ENCODE data around the gene LRRC49.
"Not testable (repeated sequence)": the region's sequence is repeated elsewhere in the genome, so short reads cannot be mapped to it uniquely, and the experiment has no call there.

Gene LRRC49

DNA sequence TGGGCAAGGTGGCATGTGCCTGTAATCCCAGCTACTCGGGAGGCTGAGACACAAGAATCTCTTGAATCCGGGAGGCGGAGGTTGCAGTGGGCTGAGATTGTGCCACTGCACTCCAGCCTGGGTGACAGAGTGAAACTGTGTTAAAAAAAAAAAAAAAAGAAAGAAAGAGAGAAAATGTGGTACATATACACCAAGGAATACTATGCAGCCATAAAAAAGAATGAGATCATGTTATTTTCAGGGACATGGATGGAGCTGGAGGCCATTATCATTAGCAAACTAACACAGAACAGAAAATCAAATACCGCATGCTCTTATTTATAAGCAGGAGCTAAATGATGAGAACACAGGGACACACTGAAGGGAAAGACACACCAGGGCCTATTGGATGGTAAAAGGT is 111.9 kb downstream of the LRRC49 start:
- H2BK15ac ChIP-seq (ENCODE audit: low read depth, poor library complexity, severe bottlenecking); H2BK5ac ChIP-seq (ENCODE audit: low read depth, low read length, poor library complexity, severe bottlenecking); H4K91ac ChIP-seq (ENCODE audit: low read length); H3K18ac ChIP-seq (ENCODE audit: low read depth in 1 of 2, low read length in 2 of 2); H3K4me1 ChIP-seq (ENCODE audit: control insufficient read depth, insufficient read depth, low read depth, low read length); H3K9me3 ChIP-seq (ENCODE audit: control insufficient read depth, low read length); H3K4me3 ChIP-seq (ENCODE audit: insufficient read depth in 1 of 2, low read depth in 1 of 2, low read length in 2 of 2); H2AK5ac ChIP-seq (ENCODE audit: low read length, severe bottlenecking); H3K36me3 ChIP-seq (ENCODE audit: control insufficient read depth in 1 of 2, insufficient read depth in 2 of 2, low read depth in 1 of 2, low read length in 2 of 2); H3K4me2 ChIP-seq (ENCODE audit: low read length, poor library complexity, severe bottlenecking); DNase-seq; H3K14ac ChIP-seq (ENCODE audit: low read length in 2 of 2); H3K9ac ChIP-seq (ENCODE audit: low read length); H4K8ac ChIP-seq (ENCODE audit: low read length); H3K4ac ChIP-seq (ENCODE audit: low read depth in 1 of 2, low read length in 2 of 2); H3K23ac ChIP-seq (ENCODE audit: low read length in 2 of 2); H3K79me1 ChIP-seq (replicated peaks; ENCODE audit: low read length, poor library complexity, severe bottlenecking); H2AFZ ChIP-seq (ENCODE audit: low read depth, low read length); H2BK120ac ChIP-seq (ENCODE audit: low read depth, low read length); H2BK12ac ChIP-seq (ENCODE audit: low read length in 2 of 2); H3K27me3 ChIP-seq (ENCODE audit: control insufficient read depth in 1 of 2, insufficient read depth in 1 of 2, low read length in 2 of 2); H3K27ac ChIP-seq (ENCODE audit: low read length, poor library complexity, severe bottlenecking): not testable (repeated sequence)
- 96% methylated on average over 4 of the region's 4 CpGs for WGBS

DNA sequence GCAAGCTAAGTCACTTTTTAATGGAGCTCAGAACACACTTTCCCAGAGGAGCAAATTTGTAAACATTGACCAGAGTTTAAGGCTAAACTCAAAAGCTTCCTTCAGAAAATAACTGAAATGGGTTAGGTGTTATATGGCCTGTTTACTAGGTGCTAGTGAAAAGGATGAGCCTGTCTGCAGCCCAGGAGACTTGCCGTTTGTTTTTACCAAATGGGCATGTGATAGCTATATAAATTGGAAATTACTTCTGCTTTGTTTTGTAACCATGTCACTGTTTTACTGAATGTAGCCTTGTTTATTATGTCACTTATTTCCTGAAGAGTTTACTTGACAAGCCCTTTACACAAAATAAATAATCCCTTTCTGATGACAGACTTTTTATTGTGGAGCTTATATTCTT is 113.3 kb downstream of the LRRC49 start:
- H2BK5ac ChIP-seq (ENCODE audit: low read depth, low read length, poor library complexity, severe bottlenecking) = no peak overlapping the region
- no peak overlapping the region for H2BK15ac ChIP-seq (ENCODE audit: low read depth, poor library complexity, severe bottlenecking)
- no peak overlapping the region for H2AFZ ChIP-seq (ENCODE audit: low read depth, low read length)
- H3K36me3 ChIP-seq (ENCODE audit: control insufficient read depth in 1 of 2, insufficient read depth in 2 of 2, low read depth in 1 of 2, low read length in 2 of 2) = no peaks in the 10 kb centered on the region
- no peaks in the 10 kb centered on the region for H3K9me3 ChIP-seq (ENCODE audit: control insufficient read depth, low read length)
- no peak overlapping the region for H2BK120ac ChIP-seq (ENCODE audit: low read depth, low read length)
- no peak overlapping the region for H3K14ac ChIP-seq (ENCODE audit: low read length in 2 of 2)
- no peak for DNase-seq
- WGBS = no CpG with 5 or more reads among the region's 1 CpG
- no peak overlapping the region for H2BK12ac ChIP-seq (ENCODE audit: low read length in 2 of 2)
- no peak overlapping the region for H2AK5ac ChIP-seq (ENCODE audit: low read length, severe bottlenecking)
- H3K4me2 ChIP-seq (ENCODE audit: low read length, poor library complexity, severe bottlenecking) = no peak overlapping the region
- H3K4me1 ChIP-seq (ENCODE audit: control insufficient read depth, insufficient read depth, low read depth, low read length) = no peaks in the 10 kb centered on the region
- no peak overlapping the region for H3K9ac ChIP-seq (ENCODE audit: low read length)
- no peak overlapping the region for H3K27ac ChIP-seq (ENCODE audit: low read length, poor library complexity, severe bottlenecking)
- H3K4me3 ChIP-seq (ENCODE audit: insufficient read depth in 1 of 2, low read depth in 1 of 2, low read length in 2 of 2) = no peak overlapping the region
- no peaks in the 10 kb centered on the region for H3K27me3 ChIP-seq (ENCODE audit: control insufficient read depth in 1 of 2, insufficient read depth in 1 of 2, low read length in 2 of 2)
- no peaks in the 10 kb centered on the region for H3K79me1 ChIP-seq (replicated peaks; ENCODE audit: low read length, poor library complexity, severe bottlenecking)
- no peak overlapping the region for H4K91ac ChIP-seq (ENCODE audit: low read length)
- H3K23ac ChIP-seq (ENCODE audit: low read length in 2 of 2) = no peak overlapping the region
- no peak overlapping the region for H3K4ac ChIP-seq (ENCODE audit: low read depth in 1 of 2, low read length in 2 of 2)
- H3K18ac ChIP-seq (ENCODE audit: low read depth in 1 of 2, low read length in 2 of 2) = no peak overlapping the region
- H4K8ac ChIP-seq (ENCODE audit: low read length) = no peak overlapping the region

DNA sequence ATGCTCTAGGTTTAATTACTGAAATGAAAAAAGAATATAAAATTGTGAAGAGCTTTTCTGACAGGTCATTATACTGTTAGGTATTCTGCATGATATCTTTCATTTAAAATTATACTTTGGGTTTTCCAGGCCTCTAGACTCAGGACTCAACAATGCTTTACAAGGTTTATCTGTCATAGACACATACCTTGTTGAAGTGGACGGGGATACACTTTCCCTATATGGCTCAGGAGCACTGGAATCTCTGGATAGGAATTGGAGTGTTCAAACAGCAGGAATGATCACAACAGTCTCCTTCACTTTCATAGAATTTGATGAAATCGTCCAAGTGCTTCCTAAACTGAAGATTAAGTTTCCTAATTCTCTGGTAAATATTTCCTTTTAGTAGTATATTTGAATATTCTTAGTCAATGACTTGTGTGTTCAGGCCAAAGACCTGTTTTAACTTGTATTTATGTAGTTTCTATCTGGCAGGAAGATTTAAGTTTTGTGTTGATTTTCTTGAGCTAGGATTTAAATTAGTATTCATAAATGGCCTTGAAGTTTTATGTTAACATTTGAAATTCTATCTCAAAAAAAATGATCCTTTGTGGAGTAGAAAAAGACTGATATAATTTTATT is 115.7 kb downstream of the LRRC49 start:
- Histone ChIP-seq H2BK120ac (ENCODE audit: low read depth, low read length) (no peak overlapping the region), H2BK12ac (ENCODE audit: low read length in 2 of 2) (no peak overlapping the region), H3K23ac (ENCODE audit: low read length in 2 of 2) (no peak overlapping the region), H4K8ac (ENCODE audit: low read length) (no peak overlapping the region), H3K9me3 (ENCODE audit: control insufficient read depth, low read length) (no peaks in the 10 kb centered on the region), H2AK5ac (ENCODE audit: low read length, severe bottlenecking) (no peak overlapping the region), H3K79me1 (replicated peaks; ENCODE audit: low read length, poor library complexity, severe bottlenecking) (no peaks in the 10 kb centered on the region), H2AFZ (ENCODE audit: low read depth, low read length) (no peak overlapping the region), H3K27me3 (ENCODE audit: control insufficient read depth in 1 of 2, insufficient read depth in 1 of 2, low read length in 2 of 2) (no peaks in the 10 kb centered on the region), H3K4ac (ENCODE audit: low read depth in 1 of 2, low read length in 2 of 2) (no peak overlapping the region), H2BK15ac (ENCODE audit: low read depth, poor library complexity, severe bottlenecking) (no peak overlapping the region), H2BK5ac (ENCODE audit: low read depth, low read length, poor library complexity, severe bottlenecking) (no peak overlapping the region), H3K14ac (ENCODE audit: low read length in 2 of 2) (no peak overlapping the region), H3K27ac (ENCODE audit: low read length, poor library complexity, severe bottlenecking) (no peak overlapping the region), H3K36me3 (ENCODE audit: control insufficient read depth in 1 of 2, insufficient read depth in 2 of 2, low read depth in 1 of 2, low read length in 2 of 2) (no peaks in the 10 kb centered on the region), H3K18ac (ENCODE audit: low read depth in 1 of 2, low read length in 2 of 2) (no peak overlapping the region), H3K4me3 (ENCODE audit: insufficient read depth in 1 of 2, low read depth in 1 of 2, low read length in 2 of 2) (no peak overlapping the region), H3K4me2 (ENCODE audit: low read length, poor library complexity, severe bottlenecking) (no peak overlapping the region), H3K4me1 (ENCODE audit: control insufficient read depth, insufficient read depth, low read depth, low read length) (no peaks in the 10 kb centered on the region), H4K91ac (ENCODE audit: low read length) (no peak overlapping the region), H3K9ac (ENCODE audit: low read length) (no peak overlapping the region)
- WGBS = 100% methylated on average over 1 of the region's 2 CpGs
- DNase-seq = no peak

DNA sequence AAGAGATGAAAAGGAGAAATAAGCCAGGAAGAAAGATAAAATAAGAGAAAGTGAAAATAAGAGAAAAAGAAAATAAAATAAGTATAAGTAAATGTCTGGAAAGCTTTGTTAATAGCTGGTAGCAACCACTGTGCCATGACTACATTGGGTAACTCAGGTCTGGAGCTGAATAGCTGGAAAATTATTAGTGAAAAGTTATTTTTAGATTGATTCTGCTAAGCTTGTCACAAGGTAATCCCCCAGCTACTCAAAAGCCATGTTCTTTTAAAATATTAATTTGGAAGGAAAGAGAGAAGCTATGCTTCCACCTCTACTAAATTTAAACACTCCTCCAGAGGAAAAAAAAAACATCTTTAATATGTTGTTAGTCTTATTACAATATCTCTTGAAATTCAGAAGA is 117.8 kb downstream of the LRRC49 start:
- Histone ChIP-seq H2BK120ac (ENCODE audit: low read depth, low read length) (no peak overlapping the region), H3K4me3 (ENCODE audit: insufficient read depth in 1 of 2, low read depth in 1 of 2, low read length in 2 of 2) (no peak overlapping the region), H3K14ac (ENCODE audit: low read length in 2 of 2) (no peak overlapping the region), H3K18ac (ENCODE audit: low read depth in 1 of 2, low read length in 2 of 2) (no peak overlapping the region), H4K8ac (ENCODE audit: low read length) (no peak overlapping the region), H2BK5ac (ENCODE audit: low read depth, low read length, poor library complexity, severe bottlenecking) (no peak overlapping the region), H3K4me2 (ENCODE audit: low read length, poor library complexity, severe bottlenecking) (no peak overlapping the region), H3K9ac (ENCODE audit: low read length) (peak overlapping the region; percentile 50), H4K91ac (ENCODE audit: low read length) (no peak overlapping the region), H3K36me3 (ENCODE audit: control insufficient read depth in 1 of 2, insufficient read depth in 2 of 2, low read depth in 1 of 2, low read length in 2 of 2) (no peaks in the 10 kb centered on the region), H2AFZ (ENCODE audit: low read depth, low read length) (no peak overlapping the region), H2AK5ac (ENCODE audit: low read length, severe bottlenecking) (no peak overlapping the region), H2BK15ac (ENCODE audit: low read depth, poor library complexity, severe bottlenecking) (no peak overlapping the region), H3K4me1 (ENCODE audit: control insufficient read depth, insufficient read depth, low read depth, low read length) (no peaks in the 10 kb centered on the region), H3K27ac (ENCODE audit: low read length, poor library complexity, severe bottlenecking) (no peak overlapping the region), H3K27me3 (ENCODE audit: control insufficient read depth in 1 of 2, insufficient read depth in 1 of 2, low read length in 2 of 2) (no peaks in the 10 kb centered on the region), H3K79me1 (replicated peaks; ENCODE audit: low read length, poor library complexity, severe bottlenecking) (no peaks in the 10 kb centered on the region), H2BK12ac (ENCODE audit: low read length in 2 of 2) (no peak overlapping the region), H3K9me3 (ENCODE audit: control insufficient read depth, low read length) (no peaks in the 10 kb centered on the region), H3K23ac (ENCODE audit: low read length in 2 of 2) (no peak overlapping the region), H3K4ac (ENCODE audit: low read depth in 1 of 2, low read length in 2 of 2) (no peak overlapping the region)
- DNase-seq = no peak
